T-cell (primary cell): ENCODE data around the gene CREB3L2. TPM values are rescaled to one million over a fixed set of nuclear protein-coding genes. Genes with fewer than 3 reads are reported as not detected.
A peak's percentile ranks its signal among the peaks of the same experiment; 100 is the strongest.
"Not testable (repeated sequence)": the region's sequence is repeated elsewhere in the genome, so short reads cannot be mapped to it uniquely, and the experiment has no call there.

Experiments used
- ATAC-seq, 4 experiments: fragments of 200-7000 bp in 3 of 4; fragments of 150-1000 bp in 1 of 4; cut with Tn5 transposase; replicated peaks in 1 of 4; 1 replicate in 3 of 4; 2 replicates in 1 of 4; pipeline ENCODE4 v1.10.0; 2021; ENCODE audit warnings: moderate library complexity in 3 of 4, mild to moderate bottlenecking in 2 of 4, moderate number of reproducible peaks in 1 of 4
- CTCF ChIA-PET, 2 donors: fragments of 300-600 bp; sonication (Branson Sonifier 250); formaldehyde crosslinking; loops; one replicate each; lab custom pipeline; 2022; ENCODE audit warnings: antibody characterized with exemption in 2 of 2; lab: Charles Lee
- POLR2A ChIA-PET, 2 donors: fragments of 300-600 bp; sonication (Branson Sonifier 250); formaldehyde crosslinking; loops; one replicate each; lab custom pipeline; 2022; ENCODE audit warnings: antibody characterized with exemption in 2 of 2; lab: Charles Lee
- DNase-seq, 35 experiments: peaks; one replicate each; pipeline versions ENCODE4 v3.0.0 to v3.0.0-alpha.2; 2013 to 2023
- H3K27ac ChIP-seq: one replicate; pipeline ENCODE4 v1.5.1; 2013; ENCODE audit warnings: low read length
- H3K27me3 ChIP-seq, 2 experiments: replicated peaks in 1 of 2; 1 replicate in 1 of 2; 2 replicates in 1 of 2; pipeline versions ENCODE4 v1.6.1 to v1.7.0; 2013; ENCODE audit warnings: low read length in 1 of 2, mixed read lengths in 1 of 2; ENCODE audit not compliant: control insufficient read depth in 2 of 2, insufficient read depth in 2 of 2; ENCODE audit errors: extremely low read depth in 1 of 2
- H3K36me3 ChIP-seq, 2 donors: 1 replicate in 1 of 2; 2 replicates in 1 of 2; pipeline versions ENCODE4 v1.6.1 to v1.7.0; 2013; ENCODE audit warnings: low read length in 1 of 2; ENCODE audit not compliant: control insufficient read depth in 2 of 2, insufficient read depth in 1 of 2; ENCODE audit errors: extremely low read depth in 1 of 2
- H3K4me1 ChIP-seq, 2 experiments: 1 replicate in 1 of 2; 2 replicates in 1 of 2; pipeline versions ENCODE4 v1.6.1 to v1.7.0; 2013; ENCODE audit warnings: low read length in 2 of 2, mixed read lengths in 1 of 2; ENCODE audit not compliant: insufficient read depth in 2 of 2, control insufficient read depth in 1 of 2; ENCODE audit errors: extremely low read depth in 1 of 2
- H3K4me3 ChIP-seq, 2 donors: 1 replicate in 1 of 2; 2 replicates in 1 of 2; pipeline versions ENCODE4 v1.5.1 to v1.7.0; 2013; ENCODE audit warnings: mild to moderate bottlenecking in 2 of 2, low read length in 1 of 2, moderate library complexity in 1 of 2; ENCODE audit not compliant: control insufficient read depth in 1 of 2; ENCODE audit errors: extremely low read depth in 1 of 2
- H3K9me3 ChIP-seq: 2 replicates; pipeline ENCODE4 v1.7.0; 2013
- H3K27ac Mint-ChIP-seq, 2 donors: one replicate each; pipeline ENCODE4 v1.8.0; 2020 to 2021; ENCODE audit warnings: mild to moderate bottlenecking in 2 of 2, mixed read lengths in 2 of 2
- H3K27me3 Mint-ChIP-seq, 2 donors: one replicate each; pipeline ENCODE4 v1.8.0; 2021 to 2022; ENCODE audit warnings: mixed read lengths in 2 of 2
- H3K36me3 Mint-ChIP-seq: one replicate; pipeline ENCODE4 v1.8.0; 2021; ENCODE audit warnings: mixed read lengths
- H3K4me1 Mint-ChIP-seq, 3 donors: one replicate each; pipeline ENCODE4 v1.8.0; 2020 to 2022; ENCODE audit warnings: mixed read lengths in 3 of 3, mild to moderate bottlenecking in 1 of 3
- H3K4me3 Mint-ChIP-seq, 3 donors: one replicate each; pipeline ENCODE4 v1.8.0; 2020 to 2022; ENCODE audit warnings: mild to moderate bottlenecking in 3 of 3, mixed read lengths in 3 of 3, moderate library complexity in 3 of 3
- H3K9me3 Mint-ChIP-seq, 3 donors: one replicate each; pipeline ENCODE4 v1.8.0; 2020 to 2022; ENCODE audit warnings: mixed read lengths in 3 of 3
- WGBS: methylation state at CpG from one replicate; pipeline ENCODE4 v1.1.5; 2013; ENCODE audit warnings: missing lambda C conversion rate; ENCODE audit not compliant: insufficient coverage; 5-methylcytosine and 5-hydroxymethylcytosine counted together
- total RNA-seq, 35 experiments: library from RNA in 6 of 35; stranded (reverse) in 6 of 35; fragments of 120-200 nt in 1 of 35; gene quantifications; one replicate each; pipeline versions ENCODE4 v1.2.1 to v1.2.4 and lab custom pipeline; 2013 to 2026

CREB3L2 gene, protein sequence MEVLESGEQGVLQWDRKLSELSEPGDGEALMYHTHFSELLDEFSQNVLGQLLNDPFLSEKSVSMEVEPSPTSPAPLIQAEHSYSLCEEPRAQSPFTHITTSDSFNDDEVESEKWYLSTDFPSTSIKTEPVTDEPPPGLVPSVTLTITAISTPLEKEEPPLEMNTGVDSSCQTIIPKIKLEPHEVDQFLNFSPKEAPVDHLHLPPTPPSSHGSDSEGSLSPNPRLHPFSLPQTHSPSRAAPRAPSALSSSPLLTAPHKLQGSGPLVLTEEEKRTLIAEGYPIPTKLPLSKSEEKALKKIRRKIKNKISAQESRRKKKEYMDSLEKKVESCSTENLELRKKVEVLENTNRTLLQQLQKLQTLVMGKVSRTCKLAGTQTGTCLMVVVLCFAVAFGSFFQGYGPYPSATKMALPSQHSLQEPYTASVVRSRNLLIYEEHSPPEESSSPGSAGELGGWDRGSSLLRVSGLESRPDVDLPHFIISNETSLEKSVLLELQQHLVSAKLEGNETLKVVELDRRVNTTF
- total RNA-seq = 10 to 100 TPM; 21.1 to 40.8 (median 28.9) TPM
- total RNA-seq (2013) = 21.0 TPM
- 5.2 to 31.1 (median 22.5) reads per million in 29 experiments for total RNA-seq (lab: John Stamatoyannopoulos, UW)

DNA sequence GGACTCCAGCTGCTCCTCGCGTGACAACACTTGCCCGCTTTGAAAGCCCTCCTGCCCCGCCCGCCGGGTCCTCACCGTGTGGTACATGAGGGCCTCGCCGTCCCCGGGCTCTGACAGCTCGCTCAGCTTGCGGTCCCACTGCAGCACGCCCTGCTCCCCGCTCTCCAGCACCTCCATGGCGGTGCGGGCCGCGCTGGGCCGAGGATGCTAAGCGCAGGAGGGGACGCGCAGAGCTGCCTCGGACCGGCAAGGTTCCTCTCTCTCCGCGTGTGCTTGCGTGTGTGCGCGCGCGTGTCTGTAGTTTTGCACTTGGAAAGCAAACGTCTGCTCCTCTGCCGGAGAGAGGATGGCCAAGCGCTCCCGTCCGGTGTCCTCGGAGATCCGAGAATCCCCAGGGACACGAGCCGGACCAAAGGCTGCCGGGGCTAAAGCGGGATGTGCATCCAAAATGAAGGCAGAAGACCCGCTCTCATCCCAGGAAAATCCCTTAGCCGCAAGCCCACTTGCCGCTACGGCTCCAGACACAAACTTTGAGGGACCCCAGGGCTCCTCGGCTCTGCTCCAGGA lies at the start of gene CREB3L2:
Gene CREB3L2 (minus strand): TSS at position 558 of the 567 bp plus-strand sequence. CDS start 381 bp downstream, at position 177.
- peak in 34 of 35 experiments; percentile 14 to 79 (median 57) for DNase-seq
- H3K36me3 ChIP-seq = no peaks in the 10 kb centered on the region
- H3K27ac ChIP-seq = peak within 1 kb of the TSS; percentile 77
- peak within 1 kb of the TSS; percentile 94 to 97 (median 95) for H3K4me3 Mint-ChIP-seq
- peaks cover 40 to 51% (median 41%) of the 10 kb centered on the region in 3 donors for H3K4me1 Mint-ChIP-seq
- POLR2A ChIA-PET = interaction anchor here in 1 of 2 donors (0.6 to 1.0 kb wide), 2 partner anchors 20 to 67 kb away, joined by 3 read pairs; no protein-coding TSS in a partner anchor
- no peaks in the 10 kb centered on the region for H3K9me3 ChIP-seq
- H3K9me3 Mint-ChIP-seq = no peaks in the 10 kb centered on the region
- CTCF ChIA-PET = interaction anchor here (0.5 to 14.2 kb wide), 15 partner anchors 9 to 1121 kb away, joined by 3 to 207 read pairs (median 4); partner anchors contain the start of gene TRIM24 (in 1 of the 2)
- peak within 1 kb of the TSS; percentile 87 to 90 for H3K27ac Mint-ChIP-seq
- H3K27me3 Mint-ChIP-seq = no peaks in the 10 kb centered on the region
- no peaks in the 10 kb centered on the region for H3K27me3 ChIP-seq
- H3K4me3 ChIP-seq = peak within 1 kb of the TSS; percentile 93 to 95
- peaks cover 5 to 17% of the 10 kb centered on the region in 2 experiments for H3K4me1 ChIP-seq
- WGBS = 0% methylated on average over 47 of the region's 47 CpGs
- H3K36me3 Mint-ChIP-seq = peaks cover 6% of the 10 kb centered on the region
- ATAC-seq = peak; percentile 42 to 64 (median 58)

DNA sequence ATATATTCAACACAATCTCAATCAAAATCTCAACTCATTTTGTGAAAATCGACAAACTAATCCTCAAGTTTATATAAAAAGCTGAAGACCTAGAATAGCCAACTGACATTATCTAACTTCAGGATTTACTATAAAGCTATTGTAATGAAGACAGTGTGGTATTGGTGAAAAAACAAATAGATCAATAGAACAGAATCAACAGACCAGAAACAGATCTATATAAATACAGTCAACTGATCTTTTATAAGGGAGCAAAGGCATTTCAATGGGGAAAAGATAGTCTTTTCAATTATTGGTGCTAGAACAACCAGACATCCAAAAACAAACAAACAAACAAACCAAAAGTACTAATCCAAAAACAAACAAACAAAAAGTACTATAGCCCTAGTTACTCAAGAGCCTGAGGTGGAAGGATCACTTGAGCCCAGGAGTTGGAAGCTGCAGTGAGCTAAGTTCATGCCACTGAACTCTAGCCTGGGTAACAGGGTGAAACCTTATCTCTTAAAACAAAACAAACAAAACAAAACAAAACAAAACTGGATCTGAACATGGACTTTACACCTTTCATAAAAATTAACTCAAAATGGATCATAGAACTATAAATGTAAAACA lies 47.7 kb upstream of the CREB3L2 start:
- H3K4me3 ChIP-seq = no peak overlapping the region
- no peak for ATAC-seq
- H3K27me3 ChIP-seq = peaks cover 0 to 2% of the 10 kb centered on the region in 2 experiments
- H3K27me3 Mint-ChIP-seq = peaks cover 12 to 13% of the 10 kb centered on the region in 2 donors
- CTCF ChIA-PET = interaction anchor here in 1 of 2 donors (1.2 kb wide), 1 partner anchor 18 kb away, joined by 4 read pairs; no protein-coding TSS in a partner anchor
- peaks cover 2 to 11% (median 4%) of the 10 kb centered on the region in 3 donors for H3K9me3 Mint-ChIP-seq
- H3K4me1 Mint-ChIP-seq = no peaks in the 10 kb centered on the region
- no peaks in the 10 kb centered on the region for H3K9me3 ChIP-seq
- POLR2A ChIA-PET = no interaction called here
- H3K4me3 Mint-ChIP-seq = no peak overlapping the region
- WGBS = no CpG with 5 or more reads among the region's 1 CpG
- no peaks in the 10 kb centered on the region for H3K4me1 ChIP-seq
- H3K36me3 Mint-ChIP-seq = no peaks in the 10 kb centered on the region
- DNase-seq = no peak
- no peak overlapping the region for H3K27ac ChIP-seq
- H3K36me3 ChIP-seq = no peaks in the 10 kb centered on the region
- no peak overlapping the region for H3K27ac Mint-ChIP-seq

DNA sequence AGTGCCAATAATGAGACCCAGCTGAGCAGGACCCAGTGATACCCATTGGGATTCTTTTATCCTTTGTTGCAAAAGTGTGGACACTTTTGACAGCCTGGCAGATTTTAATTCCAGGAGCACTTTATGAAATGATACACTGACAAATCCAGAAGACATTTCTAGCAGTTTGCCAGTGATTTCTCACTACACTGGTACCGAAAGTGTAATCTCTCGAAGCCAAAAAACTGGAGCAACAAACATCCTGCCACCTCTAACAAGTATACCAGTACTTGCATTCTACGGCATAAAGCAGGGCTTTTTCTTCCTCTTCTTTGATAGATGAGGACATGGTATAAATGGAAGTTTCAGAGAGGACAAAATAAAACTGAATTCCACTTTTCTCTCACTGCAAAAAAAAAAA lies 46.0 kb upstream of the CREB3L2 start:
- H3K4me3 Mint-ChIP-seq = no peak overlapping the region
- no CpG with 5 or more reads among the region's 3 CpGs for WGBS
- POLR2A ChIA-PET = no interaction called here
- no peaks in the 10 kb centered on the region for H3K36me3 Mint-ChIP-seq
- Histone ChIP-seq H3K4me1 (no peaks in the 10 kb centered on the region), H3K27ac (no peak overlapping the region), H3K9me3 (no peaks in the 10 kb centered on the region), H3K36me3 (no peaks in the 10 kb centered on the region), H3K27me3 (peaks cover 0 to 2% of the 10 kb centered on the region in 2 experiments), H3K4me3 (no peak overlapping the region)
- no peak for ATAC-seq
- H3K9me3 Mint-ChIP-seq = peaks cover 2 to 11% (median 4%) of the 10 kb centered on the region in 3 donors
- CTCF ChIA-PET = no interaction called here
- H3K27me3 Mint-ChIP-seq = peaks cover 13 to 14% of the 10 kb centered on the region in 2 donors
- no peak for DNase-seq
- no peaks in the 10 kb centered on the region for H3K4me1 Mint-ChIP-seq
- H3K27ac Mint-ChIP-seq = no peak overlapping the region

DNA sequence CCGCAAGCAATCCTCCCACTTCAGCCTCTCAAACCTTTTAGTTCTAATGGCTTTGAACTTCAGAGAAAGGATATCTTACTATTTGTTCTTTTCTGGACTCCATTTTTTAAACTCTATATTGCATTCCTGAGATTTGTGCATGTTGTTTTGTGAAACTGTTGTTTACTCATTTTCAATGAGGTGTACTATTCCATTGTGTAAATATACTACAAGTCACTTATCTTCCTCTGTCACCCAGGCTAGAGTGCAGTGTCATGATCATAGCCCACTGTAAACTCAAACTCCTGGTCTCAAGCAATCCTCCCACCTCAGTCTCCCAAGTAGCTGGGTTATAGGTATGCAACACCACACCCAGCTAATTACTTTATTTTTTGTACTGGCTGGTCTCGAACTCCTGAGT lies 43.0 kb upstream of the CREB3L2 start:
- no peak for ATAC-seq
- no peaks in the 10 kb centered on the region for H3K4me1 ChIP-seq
- Mint-ChIP-seq H3K9me3 (no peaks in the 10 kb centered on the region), H3K27me3 (peaks cover 18 to 21% of the 10 kb centered on the region in 2 donors), H3K36me3 (no peaks in the 10 kb centered on the region), H3K4me3 (no peak overlapping the region), H3K4me1 (no peaks in the 10 kb centered on the region), H3K27ac (no peak overlapping the region)
- no CpG with 5 or more reads among the region's 2 CpGs for WGBS
- no peaks in the 10 kb centered on the region for H3K36me3 ChIP-seq
- no peaks in the 10 kb centered on the region for H3K9me3 ChIP-seq
- CTCF ChIA-PET = interaction anchor here in 1 of 2 donors (0.6 kb wide), 1 partner anchor 39 kb away, joined by 3 read pairs; no protein-coding TSS in a partner anchor
- no peaks in the 10 kb centered on the region for H3K27me3 ChIP-seq
- H3K4me3 ChIP-seq = no peak overlapping the region
- no peak for DNase-seq
- POLR2A ChIA-PET = no interaction called here
- no peak overlapping the region for H3K27ac ChIP-seq

DNA sequence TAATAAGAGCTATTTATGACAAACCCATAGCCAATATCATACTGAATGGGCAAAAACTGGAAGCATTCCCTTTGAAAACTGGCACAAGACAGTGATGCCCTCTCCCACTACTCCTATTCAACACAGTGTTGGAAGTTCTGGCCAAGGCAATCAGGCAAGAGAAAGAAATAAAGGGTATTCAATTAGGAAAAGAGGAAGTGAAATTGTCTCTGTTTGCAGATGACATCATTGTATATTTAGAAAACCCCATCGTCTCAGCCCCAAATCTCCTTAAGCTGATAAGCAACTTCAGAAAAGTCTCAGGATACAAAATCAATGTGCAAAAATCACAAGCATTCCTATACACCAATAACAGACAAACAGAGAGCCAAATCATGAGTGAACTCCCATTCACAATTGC lies 38.2 kb upstream of the CREB3L2 start:
- H3K27ac ChIP-seq, CTCF ChIA-PET, H3K4me3 ChIP-seq, H3K4me1 Mint-ChIP-seq, H3K9me3 ChIP-seq, POLR2A ChIA-PET, H3K4me3 Mint-ChIP-seq, ATAC-seq, H3K9me3 Mint-ChIP-seq, H3K27me3 ChIP-seq, H3K36me3 Mint-ChIP-seq, H3K27ac Mint-ChIP-seq, DNase-seq, H3K36me3 ChIP-seq, H3K4me1 ChIP-seq: not testable (repeated sequence)
- H3K27me3 Mint-ChIP-seq = peaks cover 21 to 29% of the 10 kb centered on the region in 2 donors
- WGBS = no CpG with 5 or more reads among the region's 1 CpG

DNA sequence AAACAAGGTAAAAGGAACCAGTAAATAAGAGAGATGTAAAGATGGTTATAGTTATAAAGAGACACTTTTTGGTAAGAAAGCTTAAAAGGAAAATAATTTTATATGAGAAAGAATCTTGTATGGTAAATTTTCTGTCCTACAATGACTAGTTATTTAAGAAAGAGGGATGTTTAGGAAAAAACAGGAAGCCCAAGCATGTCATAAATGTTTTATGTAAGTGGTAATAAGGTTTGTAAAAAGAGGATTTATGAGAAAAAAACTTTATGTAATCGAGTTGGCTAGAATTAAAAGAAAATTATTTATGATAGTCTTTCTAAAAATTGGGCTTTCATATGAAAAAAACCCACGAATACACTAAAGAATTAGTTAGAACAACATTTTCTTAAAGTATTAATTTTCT lies 34.2 kb upstream of the CREB3L2 start:
- Mint-ChIP-seq H3K27me3 (peaks cover 23 to 26% of the 10 kb centered on the region in 2 donors), H3K4me3 (no peak overlapping the region), H3K9me3 (peaks cover 3 to 10% (median 4%) of the 10 kb centered on the region in 3 donors), H3K4me1 (no peaks in the 10 kb centered on the region), H3K27ac (no peak overlapping the region), H3K36me3 (peaks cover 6% of the 10 kb centered on the region)
- no peak overlapping the region for H3K27ac ChIP-seq
- no peaks in the 10 kb centered on the region for H3K9me3 ChIP-seq
- H3K36me3 ChIP-seq = no peaks in the 10 kb centered on the region
- DNase-seq (no peak), ATAC-seq (no peak)
- ChIA-PET POLR2A (no interaction called here), CTCF (no interaction called here)
- no peak overlapping the region for H3K4me3 ChIP-seq
- no peaks in the 10 kb centered on the region for H3K4me1 ChIP-seq
- peaks cover 0 to 2% of the 10 kb centered on the region in 2 experiments for H3K27me3 ChIP-seq
- no CpG with 5 or more reads among the region's 2 CpGs for WGBS
